Measurements from ENCODE around the gene MTMR8. TPM values are rescaled to one million over a fixed set of nuclear protein-coding genes. Genes with fewer than 3 reads are reported as not detected.
A peak's percentile ranks its signal among the peaks of the same experiment; 100 is the strongest.

MTMR8 gene
- total RNA-seq: 1 to 10 TPM; 4.8 to 5.8 TPM
- under 1 TPM; 0.53 to 0.61 TPM for polyA plus RNA-seq
- long read RNA-seq, donor 1: 0 reads
- long read RNA-seq, donor 2: 0 reads
- long read RNA-seq, donor 3: 0 reads
- long read RNA-seq, donor 4: 0 reads
- long read RNA-seq, donor 5: 0 reads

- 0 to 34% methylated on average over 34 to 40 of the region's 40 CpGs for WGBS, 2 donors
Observed at GRCh38 chrX:64394874-64395567, at the start of gene MTMR8. MTMR8 (minus strand) TSS chrX:64395452; CDS start chrX:64395363, 89 bp downstream.

DNA sequence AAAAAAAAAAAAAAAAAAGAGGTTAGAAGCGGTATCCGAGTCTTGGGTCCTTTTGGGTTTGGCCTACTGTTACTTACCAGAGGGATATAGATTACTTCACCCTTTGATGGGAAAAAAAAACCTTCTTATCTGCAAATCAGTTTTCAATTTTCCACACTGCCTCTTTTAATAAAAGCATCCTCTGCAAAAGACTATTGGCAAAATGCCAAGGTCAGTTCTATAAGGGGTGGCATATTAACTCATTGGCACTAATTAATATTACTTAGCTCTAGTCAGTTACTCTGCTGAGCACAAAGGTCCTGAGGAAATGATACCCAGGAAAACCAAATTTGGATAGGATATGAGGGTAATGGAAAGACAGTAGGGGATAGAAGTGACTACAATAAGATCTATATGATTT, 44.3 kb upstream of the MTMR8 start:
- no peaks in the 10 kb centered on the region for H3K36me3 ChIP-seq (ENCODE audit: control insufficient read depth in 4 of 4, insufficient read depth in 4 of 4, low read length in 4 of 4)
- no peak overlapping the region for H3K4me3 ChIP-seq
- H3K27ac ChIP-seq (ENCODE audit: low read depth in 1 of 2, low read length in 1 of 2): no peak overlapping the region
- WGBS, 2 donors: 83 to 95% methylated on average over 2 of the region's 2 CpGs
- no peak for TF ChIP-seq CTCF (IDR thresholded peaks at IDR 0.05; ENCODE audit: control extremely low read depth, extremely low read depth)
- ATAC-seq (ENCODE audit: insufficient read depth, low FRiP score) (no peak), DNase-seq (no peak)
- H3K9ac ChIP-seq (ENCODE audit: insufficient read depth in 1 of 2, low read length in 2 of 2): no peak overlapping the region
- no peaks in the 10 kb centered on the region for H3K4me1 ChIP-seq (ENCODE audit: control insufficient read depth in 5 of 5, insufficient read depth in 5 of 5, low read length in 5 of 5)
- H3K9me3 ChIP-seq (ENCODE audit: control insufficient read depth in 4 of 4, insufficient read depth in 3 of 4, low read length in 3 of 4): peaks cover 0 to 7% (median under 1%) of the 10 kb centered on the region in 4 donors
- peaks cover 0 to 4% (median 0%) of the 10 kb centered on the region in 3 donors for H3K27me3 ChIP-seq (ENCODE audit: control insufficient read depth in 3 of 3, insufficient read depth in 3 of 3, low read length in 2 of 3)

More at GRCh38 chrX:64394874-64395567, at the start of gene MTMR8:
- no peak within 1 kb of the TSS for H3K27ac ChIP-seq (ENCODE audit: low read depth in 1 of 2, low read length in 1 of 2)
- peaks cover 0 to 2% (median 0%) of the 10 kb centered on the region in 4 donors for H3K9me3 ChIP-seq (ENCODE audit: control insufficient read depth in 4 of 4, insufficient read depth in 3 of 4, low read length in 3 of 4)
- no peaks in the 10 kb centered on the region for H3K27me3 ChIP-seq (ENCODE audit: control insufficient read depth in 3 of 3, insufficient read depth in 3 of 3, low read length in 2 of 3)
- no peaks in the 10 kb centered on the region for H3K36me3 ChIP-seq (ENCODE audit: control insufficient read depth in 4 of 4, insufficient read depth in 4 of 4, low read length in 4 of 4)
- DNase-seq (peak; percentile 63 to 76 (median 76)), ATAC-seq (ENCODE audit: insufficient read depth, low FRiP score) (peak; percentile 80)
- H3K4me3 ChIP-seq: peak within 1 kb of the TSS; percentile 71
- TF ChIP-seq CTCF (IDR thresholded peaks at IDR 0.05; ENCODE audit: control extremely low read depth, extremely low read depth): no peak
- H3K4me1 ChIP-seq (ENCODE audit: control insufficient read depth in 5 of 5, insufficient read depth in 5 of 5, low read length in 5 of 5): no peaks in the 10 kb centered on the region
- H3K9ac ChIP-seq (ENCODE audit: insufficient read depth in 1 of 2, low read length in 2 of 2): peak within 1 kb of the TSS; percentile 12 to 42

DNA sequence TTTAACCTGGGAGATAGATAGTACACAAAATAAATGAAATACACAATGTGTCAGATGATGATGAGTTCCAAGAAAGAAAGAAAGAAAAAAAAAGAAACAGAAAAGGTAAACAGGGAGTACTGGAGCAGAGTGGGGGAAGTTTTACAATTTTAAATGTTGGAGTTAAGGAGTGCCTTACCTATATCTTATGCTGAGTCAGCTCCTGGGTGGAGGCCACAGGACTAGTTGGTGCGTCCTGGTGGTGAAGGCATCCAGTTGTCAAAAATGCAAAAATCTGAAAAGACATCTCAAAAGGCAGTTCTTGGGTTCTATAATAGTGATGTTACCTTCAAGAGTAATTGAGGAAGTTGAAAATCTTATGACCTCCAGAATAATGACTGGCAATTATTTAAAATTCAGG, 42.4 kb upstream of the MTMR8 start:
- DNase-seq: no peak
- H3K27ac ChIP-seq (ENCODE audit: low read depth in 1 of 2, low read length in 1 of 2): no peak overlapping the region
- ATAC-seq (ENCODE audit: insufficient read depth, low FRiP score): no peak

More for the DNA sequence above, 42.4 kb upstream of the MTMR8 start:
- 88 to 93% methylated on average over 1 of the region's 1 CpG for WGBS, 2 donors
- TF ChIP-seq CTCF (IDR thresholded peaks at IDR 0.05; ENCODE audit: control extremely low read depth, extremely low read depth): no peak
- H3K4me1 ChIP-seq (ENCODE audit: control insufficient read depth in 5 of 5, insufficient read depth in 5 of 5, low read length in 5 of 5): no peaks in the 10 kb centered on the region
- H3K4me3 ChIP-seq: no peak overlapping the region
- H3K36me3 ChIP-seq (ENCODE audit: control insufficient read depth in 4 of 4, insufficient read depth in 4 of 4, low read length in 4 of 4): no peaks in the 10 kb centered on the region
- H3K9me3 ChIP-seq (ENCODE audit: control insufficient read depth in 4 of 4, insufficient read depth in 3 of 4, low read length in 3 of 4): peaks cover 0 to 16% (median 6%) of the 10 kb centered on the region in 4 donors
- no peak overlapping the region for H3K9ac ChIP-seq (ENCODE audit: insufficient read depth in 1 of 2, low read length in 2 of 2)
- peaks cover 0 to 4% (median 0%) of the 10 kb centered on the region in 3 donors for H3K27me3 ChIP-seq (ENCODE audit: control insufficient read depth in 3 of 3, insufficient read depth in 3 of 3, low read length in 2 of 3)
